ENCODE results near the gene NOTCH3.

NOTCH3 gene

GRCh38 chr19:15235781-15236180 lies 35.0 kb upstream of the NOTCH3 start:
- no peak for DNase-seq

- DNase-seq, result no peak
These were observed 33.8 kb upstream of the NOTCH3 start for GRCh38 chr19:15234431-15235130.

- DNase-seq, result no peak
These were observed 30.5 kb upstream of the NOTCH3 start for GRCh38 chr19:15231271-15231670.

- DNase-seq, result no peak
These were observed 26.5 kb upstream of the NOTCH3 start for GRCh38 chr19:15227261-15227660.

- no peak for DNase-seq
These were observed 25.0 kb upstream of the NOTCH3 start for GRCh38 chr19:15225760-15226159.

- DNase-seq, result no peak
These were observed 23.0 kb upstream of the NOTCH3 start for GRCh38 chr19:15223649-15224361.

- peak; percentile 29 to 90 (median 60) for DNase-seq
These were observed 22.2 kb upstream of the NOTCH3 start for GRCh38 chr19:15222738-15223648.

GRCh38 chr19:15220833-15221232 lies 20.0 kb upstream of the NOTCH3 start:
- no peak for DNase-seq

- no peak for DNase-seq
These were observed 17.7 kb upstream of the NOTCH3 start for GRCh38 chr19:15218501-15218900.

GRCh38 chr19:15216363-15216762 lies 15.6 kb upstream of the NOTCH3 start:
- no peak for DNase-seq

GRCh38 chr19:15213715-15214381 lies 13.1 kb upstream of the NOTCH3 start:
- no peak for DNase-seq

- no peak for DNase-seq
These were observed 11.9 kb upstream of the NOTCH3 start for GRCh38 chr19:15212711-15213110.

- DNase-seq, result no peak
These were observed 9.6 kb upstream of the NOTCH3 start for GRCh38 chr19:15210323-15210781.

- DNase-seq, result no peak
These were observed 704 bp upstream of the NOTCH3 start for GRCh38 chr19:15201374-15202023.

GRCh38 chr19:15199661-15200552 lies 888 bp downstream of the NOTCH3 start:
- no peak for DNase-seq

- no peak for DNase-seq
These were observed 1.7 kb downstream of the NOTCH3 start for GRCh38 chr19:15198951-15199660.

GRCh38 chr19:15197942-15198341 lies 2.9 kb downstream of the NOTCH3 start:
- no peak for DNase-seq

GRCh38 chr19:15197275-15197941 lies 3.4 kb downstream of the NOTCH3 start:
- DNase-seq, result no peak

- DNase-seq, result no peak
These were observed 4.3 kb downstream of the NOTCH3 start for GRCh38 chr19:15196360-15197005.

All from T-helper 2 cell (primary cell).